Astrocyte of the cerebellum (primary cell): ENCODE data around the gene MORN5.
A peak's percentile ranks its signal among the peaks of the same experiment; 100 is the strongest.

Source experiments
- DNase-seq: peaks from one replicate; pipeline ENCODE4 v3.0.0-alpha.2; 2011; ENCODE audit warnings: low read depth
- H3K4me3 ChIP-seq: 2 replicates; pipeline ENCODE4 v1.5.1; 2011; ENCODE audit warnings: mild to moderate bottlenecking, low read depth, low read length, moderate library complexity
- in situ Hi-C: cut with HindIII; loops from 2 replicates; pipeline ENCODE4 v1.10.0; 2017; ENCODE audit warnings: low sequenced_read_pairs
- TF ChIP-seq, protein P1 (sequence below): IDR thresholded peaks from 2 replicates; pipeline ENCODE4 v1.5.1; 2012; ENCODE audit warnings: low read length, low read depth, moderate library complexity, mild to moderate bottlenecking; ENCODE audit errors: missing control alignments

Gene MORN5

GRCh38 chr9:122141671-122142070 lies 18.0 kb upstream of the MORN5 start:
- no peak overlapping the region for H3K4me3 ChIP-seq
- in situ Hi-C loops = no loop called here
- TF ChIP-seq, protein P1, sequence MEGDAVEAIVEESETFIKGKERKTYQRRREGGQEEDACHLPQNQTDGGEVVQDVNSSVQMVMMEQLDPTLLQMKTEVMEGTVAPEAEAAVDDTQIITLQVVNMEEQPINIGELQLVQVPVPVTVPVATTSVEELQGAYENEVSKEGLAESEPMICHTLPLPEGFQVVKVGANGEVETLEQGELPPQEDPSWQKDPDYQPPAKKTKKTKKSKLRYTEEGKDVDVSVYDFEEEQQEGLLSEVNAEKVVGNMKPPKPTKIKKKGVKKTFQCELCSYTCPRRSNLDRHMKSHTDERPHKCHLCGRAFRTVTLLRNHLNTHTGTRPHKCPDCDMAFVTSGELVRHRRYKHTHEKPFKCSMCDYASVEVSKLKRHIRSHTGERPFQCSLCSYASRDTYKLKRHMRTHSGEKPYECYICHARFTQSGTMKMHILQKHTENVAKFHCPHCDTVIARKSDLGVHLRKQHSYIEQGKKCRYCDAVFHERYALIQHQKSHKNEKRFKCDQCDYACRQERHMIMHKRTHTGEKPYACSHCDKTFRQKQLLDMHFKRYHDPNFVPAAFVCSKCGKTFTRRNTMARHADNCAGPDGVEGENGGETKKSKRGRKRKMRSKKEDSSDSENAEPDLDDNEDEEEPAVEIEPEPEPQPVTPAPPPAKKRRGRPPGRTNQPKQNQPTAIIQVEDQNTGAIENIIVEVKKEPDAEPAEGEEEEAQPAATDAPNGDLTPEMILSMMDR = no peak
- no peak for DNase-seq

DNA sequence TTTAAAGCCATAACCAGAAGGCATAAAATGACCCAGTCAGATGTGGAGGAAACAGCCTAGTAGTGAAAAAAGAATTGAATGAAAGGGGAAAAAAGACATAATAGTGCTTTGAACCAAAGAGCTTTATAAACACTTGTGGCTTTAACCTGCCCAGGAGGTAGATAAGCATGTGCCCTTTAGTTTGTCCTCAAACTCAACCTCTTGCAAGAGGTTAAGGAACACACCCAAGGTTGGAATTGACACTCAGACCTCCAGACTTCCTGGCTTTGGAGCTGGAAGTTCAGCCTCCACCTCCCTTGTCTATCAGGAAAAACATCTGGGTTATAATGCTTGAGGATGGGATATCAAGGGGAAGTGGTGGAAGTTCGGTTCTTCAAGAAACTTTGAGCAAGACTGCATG lies 16.4 kb upstream of the MORN5 start:
- TF ChIP-seq, protein P1 = no peak
- in situ Hi-C loops = no loop called here
- no peak for DNase-seq
- H3K4me3 ChIP-seq = no peak overlapping the region

- H3K4me3 ChIP-seq = no peak overlapping the region
- in situ Hi-C loops = no loop called here
- TF ChIP-seq, protein P1 = no peak
- DNase-seq = no peak
These were observed 15.8 kb upstream of the MORN5 start for GRCh38 chr9:122143876-122144405.

- H3K4me3 ChIP-seq = no peak overlapping the region
- no peak for DNase-seq
- in situ Hi-C loops = no loop called here
- TF ChIP-seq, protein P1 = peak; percentile 58
These were observed 14.7 kb upstream of the MORN5 start for GRCh38 chr9:122144836-122145591.

- TF ChIP-seq, protein P1 = no peak
- H3K4me3 ChIP-seq = no peak overlapping the region
- in situ Hi-C loops = no loop called here
- DNase-seq = no peak
These were observed 14.2 kb upstream of the MORN5 start for GRCh38 chr9:122145592-122145863.

DNA sequence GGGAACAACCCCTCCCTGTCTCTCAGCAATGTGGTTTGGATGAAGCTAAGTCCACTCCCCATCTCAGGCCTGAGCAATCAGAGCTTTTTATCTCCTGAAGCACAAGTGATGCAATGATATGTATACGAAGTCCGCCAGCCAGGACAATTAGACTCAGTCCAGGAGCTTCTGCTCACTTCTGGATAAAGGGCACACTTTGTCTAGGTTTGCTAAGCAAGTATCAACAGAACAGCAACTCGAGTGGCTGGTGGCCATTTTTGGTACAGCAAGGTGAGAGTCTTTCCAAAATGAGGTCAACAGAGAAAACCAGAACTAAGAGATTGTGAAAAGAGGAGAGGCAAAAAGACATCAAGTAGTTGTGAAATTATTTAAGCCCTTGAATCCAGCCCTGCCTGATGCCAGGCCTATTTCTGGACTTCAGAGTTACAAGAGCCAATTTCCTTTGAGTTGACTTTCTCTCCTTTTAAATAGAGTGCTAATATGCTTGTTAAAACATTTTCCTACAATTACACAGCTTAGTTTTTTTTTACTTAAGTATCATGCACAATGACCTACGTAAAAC lies 8.4 kb upstream of the MORN5 start:
- TF ChIP-seq, protein P1 = no peak
- DNase-seq = no peak

More for the DNA sequence above, 8.4 kb upstream of the MORN5 start:
- H3K4me3 ChIP-seq = no peak overlapping the region
- in situ Hi-C loops = no loop called here
